Neural progenitor cell (in vitro differentiated cells): Measurements from ENCODE around the gene SMARCE1. TPM values are rescaled to one million over a fixed set of nuclear protein-coding genes. Genes with fewer than 3 reads are reported as not detected.

Experiments used
- DNase-seq: peaks from one replicate; pipeline ENCODE4 v3.0.0-alpha.2; 2016; ENCODE audit warnings: low spot score
- H2AFZ ChIP-seq: fragments of 200-600 bp; sonication (generic); replicated peaks from 2 replicates; pipeline ENCODE4 v1.6.1; 2016; ENCODE audit warnings: antibody characterized with exemption
- H3F3A ChIP-seq: fragments of 200-600 bp; sonication (generic); 2 replicates; pipeline ENCODE4 v1.6.1; 2016; ENCODE audit warnings: antibody characterized with exemption, low read depth
- H3K27ac ChIP-seq: fragments of 200-600 bp; sonication (generic); 2 replicates; pipeline ENCODE4 v1.5.1; 2016; ENCODE audit warnings: mild to moderate bottlenecking
- H3K27me3 ChIP-seq: fragments of 200-600 bp; sonication (generic); 2 replicates; pipeline ENCODE4 v1.6.1; 2016; ENCODE audit warnings: mild to moderate bottlenecking, moderate library complexity
- H3K36me3 ChIP-seq: fragments of 200-600 bp; sonication (generic); 2 replicates; pipeline ENCODE4 v1.5.1; 2016
- H3K4me1 ChIP-seq: fragments of 200-600 bp; sonication (generic); 2 replicates; pipeline ENCODE4 v1.6.1; 2016; ENCODE audit warnings: mixed run types
- H3K4me2 ChIP-seq: fragments of 200-600 bp; sonication (generic); 2 replicates; pipeline ENCODE4 v1.6.1; 2016
- H3K4me3 ChIP-seq: fragments of 200-600 bp; sonication (generic); 2 replicates; pipeline ENCODE4 v1.5.1; 2016
- H3K79me2 ChIP-seq: fragments of 200-600 bp; sonication (generic); 2 replicates; pipeline ENCODE4 v1.6.1; 2016; ENCODE audit warnings: low read depth
- H3K9ac ChIP-seq: fragments of 200-600 bp; sonication (generic); 2 replicates; pipeline ENCODE4 v1.6.1; 2016
- H3K9me3 ChIP-seq: fragments of 200-600 bp; sonication (generic); 2 replicates; pipeline ENCODE4 v1.5.1; 2016; ENCODE audit warnings: low read depth
- H4K20me1 ChIP-seq: fragments of 200-600 bp; sonication (generic); 2 replicates; pipeline ENCODE4 v1.6.1; 2016; ENCODE audit warnings: low read depth
- H3K27ac Mint-ChIP-seq: 3 replicates; pipeline ENCODE4 v1.8.0; 2021; ENCODE audit warnings: mixed read lengths
- H3K27me3 Mint-ChIP-seq: 2 replicates; pipeline ENCODE4 v1.8.0; 2022; ENCODE audit warnings: low read depth, mild to moderate bottlenecking, inconsistent platforms, moderate library complexity, mixed read lengths; ENCODE audit not compliant: insufficient read depth
- H3K36me3 Mint-ChIP-seq: 3 replicates; pipeline ENCODE4 v1.8.0; 2021; ENCODE audit warnings: mixed read lengths
- H3K4me1 Mint-ChIP-seq: 3 replicates; pipeline ENCODE4 v1.8.0; 2021; ENCODE audit warnings: mixed read lengths
- H3K4me3 Mint-ChIP-seq: 3 replicates; pipeline ENCODE4 v1.8.0; 2021; ENCODE audit warnings: mild to moderate bottlenecking, moderate library complexity, mixed read lengths
- H3K9me3 Mint-ChIP-seq: 3 replicates; pipeline ENCODE4 v1.8.0; 2020; ENCODE audit warnings: mixed read lengths
- EZH2 ChIP-seq: fragments of 200-600 bp; sonication (generic); IDR thresholded peaks from 2 replicates; pipeline ENCODE4 v1.6.1; 2017; ENCODE audit warnings: antibody characterized with exemption, mild to moderate bottlenecking, moderate library complexity
- EZH2phosphoT487 ChIP-seq: fragments of 200-600 bp; sonication (generic); IDR thresholded peaks from 2 replicates; pipeline ENCODE4 v1.6.1; 2017; ENCODE audit warnings: antibody characterized with exemption
- total RNA-seq: library from RNA; depleted of rRNA; stranded (reverse); fragments of >200 nt; gene quantifications from 2 replicates; pipeline ENCODE4 v1.2.3, GENCODE V29; 2015; ENCODE audit warnings: low replicate concordance
- TF ChIP-seq, protein P1 (sequence below): fragments of 200-600 bp; sonication (generic); IDR thresholded peaks from 2 replicates; pipeline ENCODE4 v1.5.1; 2017; ENCODE audit warnings: antibody characterized with exemption, mild to moderate bottlenecking

SMARCE1 gene
- total RNA-seq, 1 donor from 2014 or later: 237 TPM

DNA sequence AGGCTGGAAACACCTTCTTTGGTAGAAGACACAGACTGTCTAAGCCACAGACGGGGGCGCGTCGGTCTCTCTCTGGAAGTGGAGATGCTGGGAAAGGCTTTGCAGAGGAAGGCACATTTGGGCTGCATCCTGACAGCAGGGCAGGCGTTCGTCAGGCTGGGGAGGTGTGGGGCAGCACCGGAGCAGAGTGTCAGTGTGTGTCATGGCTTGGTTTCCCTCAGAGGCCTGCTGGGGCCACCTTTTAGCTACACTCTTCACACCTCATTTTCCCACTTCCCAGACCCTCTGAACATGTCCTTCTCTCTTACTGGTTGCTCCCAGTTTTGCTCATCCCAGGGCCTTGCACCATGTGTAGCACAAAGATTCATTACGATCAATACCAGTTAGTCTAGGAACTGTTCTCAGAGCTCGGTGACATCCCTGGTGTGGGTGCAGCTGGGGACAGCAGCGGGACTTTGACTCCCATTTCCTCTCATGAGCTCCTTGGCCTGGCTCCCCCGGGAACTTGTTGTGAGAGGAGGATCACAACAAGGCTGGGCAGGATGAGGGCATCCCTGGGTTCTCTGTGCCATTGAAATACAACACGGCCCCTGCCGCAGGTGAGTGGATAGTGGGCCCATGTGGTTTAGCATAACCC, 33.1 kb downstream of the SMARCE1 start:
- no peak overlapping the region for H3K4me3 Mint-ChIP-seq
- no peaks in the 10 kb centered on the region for H3K9me3 ChIP-seq
- no peak overlapping the region for H3K4me2 ChIP-seq
- peaks cover 9% of the 10 kb centered on the region for H3K27me3 Mint-ChIP-seq
- no peaks in the 10 kb centered on the region for H3K4me1 ChIP-seq
- H3K27ac ChIP-seq: no peak overlapping the region
- H4K20me1 ChIP-seq: no peaks in the 10 kb centered on the region
- H3K9ac ChIP-seq: no peak overlapping the region
- no peak for DNase-seq
- H3K79me2 ChIP-seq: no peaks in the 10 kb centered on the region
- H2AFZ ChIP-seq: no peak overlapping the region
- no peaks in the 10 kb centered on the region for H3F3A ChIP-seq
- H3K36me3 Mint-ChIP-seq: no peaks in the 10 kb centered on the region
- H3K27me3 ChIP-seq: peaks cover 5% of the 10 kb centered on the region
- no peak overlapping the region for H3K27ac Mint-ChIP-seq
- no peaks in the 10 kb centered on the region for H3K36me3 ChIP-seq
- no peak overlapping the region for H3K4me3 ChIP-seq
- TF ChIP-seq EZH2phosphoT487 (no peak), EZH2 (no peak)
- TF ChIP-seq, protein P1, sequence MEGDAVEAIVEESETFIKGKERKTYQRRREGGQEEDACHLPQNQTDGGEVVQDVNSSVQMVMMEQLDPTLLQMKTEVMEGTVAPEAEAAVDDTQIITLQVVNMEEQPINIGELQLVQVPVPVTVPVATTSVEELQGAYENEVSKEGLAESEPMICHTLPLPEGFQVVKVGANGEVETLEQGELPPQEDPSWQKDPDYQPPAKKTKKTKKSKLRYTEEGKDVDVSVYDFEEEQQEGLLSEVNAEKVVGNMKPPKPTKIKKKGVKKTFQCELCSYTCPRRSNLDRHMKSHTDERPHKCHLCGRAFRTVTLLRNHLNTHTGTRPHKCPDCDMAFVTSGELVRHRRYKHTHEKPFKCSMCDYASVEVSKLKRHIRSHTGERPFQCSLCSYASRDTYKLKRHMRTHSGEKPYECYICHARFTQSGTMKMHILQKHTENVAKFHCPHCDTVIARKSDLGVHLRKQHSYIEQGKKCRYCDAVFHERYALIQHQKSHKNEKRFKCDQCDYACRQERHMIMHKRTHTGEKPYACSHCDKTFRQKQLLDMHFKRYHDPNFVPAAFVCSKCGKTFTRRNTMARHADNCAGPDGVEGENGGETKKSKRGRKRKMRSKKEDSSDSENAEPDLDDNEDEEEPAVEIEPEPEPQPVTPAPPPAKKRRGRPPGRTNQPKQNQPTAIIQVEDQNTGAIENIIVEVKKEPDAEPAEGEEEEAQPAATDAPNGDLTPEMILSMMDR: no peak
- peaks cover 2% of the 10 kb centered on the region for H3K4me1 Mint-ChIP-seq
- H3K9me3 Mint-ChIP-seq: no peaks in the 10 kb centered on the region

DNA sequence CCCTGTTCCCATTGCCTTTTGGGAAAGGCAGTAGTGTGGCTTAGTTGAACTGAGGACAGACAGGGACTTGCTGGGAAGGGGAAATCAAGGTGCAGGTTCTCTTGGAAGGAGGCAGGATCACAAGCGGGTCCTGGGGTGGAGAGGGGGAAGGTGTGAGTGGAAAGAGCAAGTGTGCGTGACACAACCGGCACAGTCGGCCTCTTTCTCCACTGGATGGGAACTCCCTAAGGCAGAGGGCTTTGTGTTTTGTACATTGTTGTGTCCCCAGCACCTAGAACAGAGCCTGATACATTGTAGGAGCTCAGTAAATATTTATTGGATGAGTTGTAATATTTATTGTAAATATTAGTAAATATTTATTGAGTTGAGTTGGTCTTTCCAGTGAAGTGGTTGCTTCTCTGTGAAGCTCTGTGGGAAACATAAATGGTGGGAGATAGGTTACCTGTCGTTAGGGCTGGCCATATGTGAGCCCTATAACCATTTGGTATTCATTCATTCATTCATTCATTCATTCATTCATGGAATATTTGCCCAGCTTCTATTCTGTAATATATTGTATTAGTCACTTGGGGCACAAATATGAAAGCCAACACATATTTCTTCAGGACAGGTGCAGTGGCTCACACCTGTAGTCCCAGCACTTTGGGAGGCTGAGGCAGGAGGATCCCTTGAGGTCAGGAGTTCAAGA, 34.0 kb downstream of the SMARCE1 start:
- H3K36me3 Mint-ChIP-seq: no peaks in the 10 kb centered on the region
- Histone ChIP-seq H3K27me3 (no peaks in the 10 kb centered on the region), H3K36me3 (no peaks in the 10 kb centered on the region), H3F3A (no peaks in the 10 kb centered on the region), H3K4me2 (no peak overlapping the region), H4K20me1 (no peaks in the 10 kb centered on the region), H3K9ac (no peak overlapping the region), H3K4me3 (no peak overlapping the region), H3K27ac (no peak overlapping the region), H2AFZ (no peak overlapping the region), H3K9me3 (no peaks in the 10 kb centered on the region), H3K79me2 (no peaks in the 10 kb centered on the region), H3K4me1 (no peaks in the 10 kb centered on the region)
- no peak overlapping the region for H3K4me3 Mint-ChIP-seq
- no peaks in the 10 kb centered on the region for H3K9me3 Mint-ChIP-seq
- no peak overlapping the region for H3K27ac Mint-ChIP-seq
- H3K27me3 Mint-ChIP-seq: peaks cover 7% of the 10 kb centered on the region
- H3K4me1 Mint-ChIP-seq: peaks cover 2% of the 10 kb centered on the region
- no peak for TF ChIP-seq EZH2
- no peak for DNase-seq

DNA sequence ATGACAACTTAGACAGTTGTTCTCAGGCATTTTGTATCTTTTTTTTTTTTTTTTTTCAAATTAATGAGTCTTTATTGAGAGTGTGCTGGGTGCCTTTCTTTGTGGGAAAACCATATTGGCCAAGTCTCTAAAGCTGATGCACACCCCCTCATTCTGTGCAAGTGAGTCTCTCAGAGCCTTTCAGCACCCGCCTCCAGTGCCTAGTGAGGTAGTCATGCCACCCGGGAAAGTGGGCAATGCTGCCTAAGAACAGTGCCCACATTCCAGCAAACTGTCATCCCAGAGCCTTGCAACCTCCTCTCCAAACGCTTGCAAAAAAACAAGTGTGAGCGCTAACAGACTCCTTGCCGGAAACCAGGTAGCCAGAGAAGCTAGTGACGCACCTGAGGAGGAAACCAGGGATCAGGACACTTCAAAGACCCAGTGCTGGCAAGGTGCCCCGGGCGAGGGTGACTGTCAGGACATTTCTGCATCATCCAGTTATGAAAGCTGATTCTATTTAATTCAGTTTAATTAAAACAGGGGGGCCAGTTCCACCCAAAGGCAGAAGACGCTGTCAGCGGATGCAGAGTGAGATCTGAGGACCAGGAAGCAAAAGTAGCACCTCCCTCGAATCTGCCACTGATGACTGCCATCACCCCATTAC, 34.9 kb downstream of the SMARCE1 start:
- Histone ChIP-seq H3K9ac (no peak overlapping the region), H3K4me1 (no peaks in the 10 kb centered on the region), H3K27me3 (no peaks in the 10 kb centered on the region), H4K20me1 (no peaks in the 10 kb centered on the region), H3K9me3 (no peaks in the 10 kb centered on the region), H2AFZ (no peak overlapping the region), H3F3A (no peaks in the 10 kb centered on the region), H3K4me3 (no peak overlapping the region), H3K4me2 (no peak overlapping the region), H3K36me3 (no peaks in the 10 kb centered on the region), H3K27ac (no peak overlapping the region), H3K79me2 (no peaks in the 10 kb centered on the region)
- Mint-ChIP-seq H3K9me3 (no peaks in the 10 kb centered on the region), H3K4me1 (peaks cover 2% of the 10 kb centered on the region), H3K27ac (no peak overlapping the region), H3K27me3 (peaks cover 7% of the 10 kb centered on the region), H3K36me3 (no peaks in the 10 kb centered on the region), H3K4me3 (no peak overlapping the region)
- no peak for DNase-seq
- TF ChIP-seq, protein P1: no peak
- no peak for TF ChIP-seq EZH2phosphoT487
- TF ChIP-seq EZH2: no peak
